IPS-20b (cell line): ENCODE data around the gene SMIM32.

Experiments
- H3K27ac ChIP-seq: one replicate; pipeline ENCODE4 v1.5.1; 2013; ENCODE audit warnings: low read length
- H3K27me3 ChIP-seq: 2 replicates; pipeline ENCODE4 v1.6.1; 2013; ENCODE audit warnings: mild to moderate bottlenecking, low read length, inconsistent platforms; ENCODE audit not compliant: insufficient read depth
- H3K36me3 ChIP-seq: 2 replicates; pipeline ENCODE4 v1.6.1; 2013; ENCODE audit warnings: low read depth, mild to moderate bottlenecking, inconsistent platforms, low read length, moderate library complexity; ENCODE audit not compliant: insufficient read depth
- H3K4me1 ChIP-seq: 2 replicates; pipeline ENCODE4 v1.6.1; 2013; ENCODE audit warnings: mild to moderate bottlenecking, control low read depth, inconsistent platforms, low read length, moderate library complexity; ENCODE audit not compliant: insufficient read depth
- H3K4me3 ChIP-seq: 2 replicates; pipeline ENCODE4 v1.5.1; 2013; ENCODE audit warnings: mild to moderate bottlenecking, low read length, inconsistent platforms
- H3K9ac ChIP-seq: 2 replicates; pipeline ENCODE4 v1.6.1; 2013; ENCODE audit warnings: low read depth, mild to moderate bottlenecking, inconsistent platforms, low read length, moderate library complexity
- H3K9me3 ChIP-seq: 2 replicates; pipeline ENCODE4 v1.6.1; 2013; ENCODE audit warnings: mild to moderate bottlenecking, low read depth, low read length, inconsistent platforms; ENCODE audit not compliant: insufficient read depth

The SMIM32 gene

DNA sequence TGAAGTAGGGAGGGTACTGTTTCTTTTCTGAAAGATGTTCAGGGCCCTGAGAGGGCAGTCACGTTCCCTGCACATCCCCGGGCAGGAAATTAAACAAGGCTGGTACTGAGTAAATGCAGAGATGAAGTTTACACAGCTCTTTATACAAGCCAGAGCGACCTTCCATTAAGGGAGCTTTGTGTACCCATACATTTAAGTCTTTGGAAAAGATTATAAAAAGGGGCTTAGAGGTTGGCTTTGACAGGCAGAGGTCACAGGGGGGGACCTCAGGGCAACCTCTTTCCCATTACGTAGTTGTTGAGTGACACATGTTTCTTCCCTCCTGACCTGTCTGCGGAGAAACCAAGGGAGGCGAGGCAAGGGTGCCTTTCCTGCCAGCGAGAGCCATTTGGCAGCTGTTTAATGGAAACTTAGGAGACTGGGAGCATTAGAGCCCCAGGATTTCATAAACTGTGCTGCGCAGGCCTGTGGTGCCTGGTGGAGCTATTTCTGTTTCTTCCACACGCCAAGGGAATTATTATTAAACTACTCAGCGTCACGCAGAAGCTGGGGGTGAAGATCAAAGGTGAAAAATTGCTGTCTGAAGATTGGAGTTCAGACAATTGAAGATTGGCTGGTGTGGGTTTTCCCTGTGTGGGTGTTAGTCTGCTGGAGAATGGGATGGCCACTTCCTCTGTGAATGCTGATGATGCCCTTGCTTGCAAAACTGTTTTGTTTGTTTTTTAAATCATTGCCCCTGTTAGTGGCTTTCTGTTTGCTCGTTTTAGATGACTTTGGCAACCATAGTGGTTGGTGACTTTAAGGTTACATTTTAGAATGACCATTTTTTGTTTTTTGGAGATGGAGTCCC, 3.2 kb upstream of the SMIM32 start:
- no peaks in the 10 kb centered on the region for H3K9me3 ChIP-seq
- H3K27ac ChIP-seq, result no peak overlapping the region
- H3K27me3 ChIP-seq, result peaks cover 98% of the 10 kb centered on the region
- no peak overlapping the region for H3K4me3 ChIP-seq
- H3K9ac ChIP-seq, result no peak overlapping the region
- no peaks in the 10 kb centered on the region for H3K36me3 ChIP-seq
- peaks cover 7% of the 10 kb centered on the region; the same call in 1 of the 2 replicates for H3K4me1 ChIP-seq

DNA sequence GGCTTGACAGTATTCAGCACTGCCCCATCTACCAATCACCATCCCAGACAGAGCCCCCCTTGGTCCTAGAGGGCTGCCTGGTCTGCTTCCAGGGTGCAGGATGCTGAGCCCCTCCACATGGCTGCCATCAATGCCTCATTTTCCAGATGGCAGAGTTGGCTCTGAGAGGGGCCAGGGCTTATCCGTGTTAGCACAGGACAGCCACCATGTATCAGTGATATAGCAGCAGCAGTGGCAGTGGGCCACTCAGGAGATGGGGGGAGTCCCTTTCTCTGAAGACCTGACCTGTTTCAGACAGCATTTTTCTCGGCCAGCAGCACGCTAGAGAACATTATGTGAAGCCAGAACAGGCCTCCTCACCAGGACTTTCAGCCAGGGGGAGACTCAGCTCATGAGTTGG, 1.6 kb upstream of the SMIM32 start:
- Histone ChIP-seq H3K4me3 (no peak overlapping the region), H3K9ac (no peak overlapping the region), H3K4me1 (peaks cover 7% of the 10 kb centered on the region; the same call in 1 of the 2 replicates), H3K27me3 (peaks cover 98% of the 10 kb centered on the region), H3K27ac (no peak overlapping the region), H3K9me3 (no peaks in the 10 kb centered on the region), H3K36me3 (no peaks in the 10 kb centered on the region)

DNA sequence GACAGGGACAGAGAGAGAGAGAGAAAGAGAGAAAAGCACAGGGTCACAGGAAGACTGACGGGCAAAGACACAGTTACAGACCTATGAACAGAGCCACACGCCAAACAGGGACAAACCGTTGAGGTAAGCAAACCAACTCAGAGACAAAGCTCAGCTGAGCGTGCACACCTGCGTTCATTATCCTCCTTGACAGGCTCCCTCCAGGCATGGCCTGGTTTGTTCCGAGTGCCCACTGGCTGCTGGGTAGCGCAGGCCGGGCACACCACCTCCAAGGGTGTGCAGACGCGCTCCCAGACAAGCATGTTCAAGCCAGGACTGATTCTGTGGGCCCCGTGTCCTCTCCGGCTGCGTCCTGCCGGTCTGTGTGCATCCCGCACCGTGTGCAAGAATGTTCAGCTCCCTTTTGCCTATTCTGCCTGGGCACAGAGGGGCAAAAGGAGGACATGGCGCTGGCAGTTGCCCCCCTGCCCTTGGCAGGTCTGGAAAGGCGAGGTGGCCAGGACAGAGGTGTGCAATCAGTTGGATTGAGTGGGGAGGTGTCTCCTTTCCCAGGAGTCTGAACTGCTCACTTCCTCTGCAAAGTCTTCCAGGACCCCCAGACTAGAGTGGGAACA, 467 bp upstream of the SMIM32 start:
- H3K27ac ChIP-seq, result no peak overlapping the region
- H3K4me3 ChIP-seq, result peak overlapping the region; percentile 71; the same call in 1 of the 2 replicates
- H3K9ac ChIP-seq, result no peak overlapping the region
- H3K4me1 ChIP-seq, result peaks cover 7% of the 10 kb centered on the region; the same call in 1 of the 2 replicates
- peaks cover 98% of the 10 kb centered on the region for H3K27me3 ChIP-seq
- H3K9me3 ChIP-seq, result no peaks in the 10 kb centered on the region
- peaks cover 2% of the 10 kb centered on the region; the same call in 1 of the 2 replicates for H3K36me3 ChIP-seq

DNA sequence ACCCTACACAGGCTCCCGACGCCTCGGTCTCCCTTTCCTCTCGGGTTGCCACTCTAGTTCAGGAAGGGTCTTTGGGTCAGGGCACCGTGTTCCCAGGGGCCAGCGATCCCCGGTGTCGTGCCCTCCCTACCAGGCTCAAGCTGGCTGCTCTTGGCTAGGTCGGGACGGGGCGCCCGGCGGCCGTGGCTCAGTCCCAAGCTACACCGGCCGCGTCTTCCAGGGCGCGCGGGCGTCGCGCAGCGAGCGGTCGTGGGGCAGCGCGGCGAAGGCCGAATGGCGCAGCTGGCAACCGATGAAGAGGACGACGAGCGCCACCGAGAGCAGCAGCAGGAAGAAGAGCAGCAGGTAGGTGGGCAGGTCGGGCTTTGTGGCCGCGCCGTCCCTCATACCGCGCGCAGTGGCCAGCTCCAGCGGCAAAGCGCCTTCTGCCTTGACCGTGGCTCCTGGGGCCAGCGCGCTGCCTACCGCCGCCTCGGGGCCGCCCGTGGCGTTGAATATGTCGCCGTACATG, 892 bp downstream of the SMIM32 start:
- H3K9ac ChIP-seq, result no peak overlapping the region
- H3K4me1 ChIP-seq, result peaks cover 7% of the 10 kb centered on the region; the same call in 1 of the 2 replicates
- peaks cover 5% of the 10 kb centered on the region for H3K36me3 ChIP-seq
- peaks cover 94% of the 10 kb centered on the region for H3K27me3 ChIP-seq
- H3K27ac ChIP-seq, result no peak overlapping the region
- peak overlapping the region; percentile 71 for H3K4me3 ChIP-seq
- H3K9me3 ChIP-seq, result no peaks in the 10 kb centered on the region

DNA sequence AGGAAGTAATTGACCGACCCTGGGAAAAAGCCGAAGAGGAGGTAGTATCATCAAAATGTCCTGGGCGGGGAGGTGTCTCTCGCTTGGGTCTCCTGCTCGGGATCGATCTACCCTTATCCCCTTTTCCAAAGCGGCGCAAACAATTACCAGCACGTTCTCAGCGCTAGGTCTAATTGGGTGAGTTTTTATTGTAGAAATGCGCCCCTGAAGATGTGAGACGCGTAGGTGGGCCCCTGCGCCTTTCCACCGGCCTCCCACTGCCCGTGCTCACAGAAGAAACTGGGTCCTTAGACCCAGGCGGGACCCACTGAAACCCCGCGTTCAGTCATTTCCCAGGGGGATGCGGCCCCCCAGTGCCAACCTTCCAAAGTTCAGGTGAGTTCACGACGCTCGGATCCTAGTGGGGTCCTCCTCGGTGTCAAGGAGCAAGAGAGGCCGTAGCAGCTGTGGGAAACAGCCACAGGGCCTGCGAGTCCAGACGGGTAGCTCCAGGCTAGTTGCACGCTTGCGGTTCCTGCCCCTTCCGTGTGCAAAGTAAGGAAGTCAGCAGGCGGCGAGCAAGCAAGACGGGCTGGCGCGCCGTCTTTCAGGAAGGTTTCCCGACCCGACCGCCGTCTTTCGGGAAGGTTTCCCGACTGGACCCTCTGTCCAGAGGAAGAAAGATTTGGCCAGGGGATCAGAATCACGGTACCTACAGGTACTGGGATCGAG, 1.5 kb downstream of the SMIM32 start:
- Histone ChIP-seq H3K27ac (no peak overlapping the region), H3K36me3 (peaks cover 5% of the 10 kb centered on the region), H3K9ac (no peak overlapping the region), H3K4me3 (peak overlapping the region; percentile 71), H3K9me3 (no peaks in the 10 kb centered on the region), H3K4me1 (peaks cover 7% of the 10 kb centered on the region; the same call in 1 of the 2 replicates), H3K27me3 (peaks cover 90% of the 10 kb centered on the region)

DNA sequence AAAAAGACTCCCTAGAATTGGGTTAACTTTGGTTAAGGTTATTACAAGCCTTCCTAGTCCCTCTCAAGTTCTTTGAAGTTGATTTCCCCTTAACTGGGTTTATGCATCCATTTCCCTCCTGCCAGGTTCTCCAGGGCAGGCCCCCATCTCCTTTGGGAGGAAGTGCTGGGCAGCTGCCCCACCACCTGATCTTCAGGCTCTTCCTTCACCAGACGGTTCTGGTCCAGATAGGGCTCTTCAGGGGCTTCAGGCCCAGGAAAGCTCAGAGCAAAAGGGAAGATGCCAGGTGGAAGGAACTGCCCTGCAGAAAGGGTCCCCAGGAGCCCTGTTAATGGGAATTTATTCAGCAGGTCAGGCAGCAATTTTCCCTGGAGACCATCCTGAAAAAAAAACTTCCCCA, 2.1 kb downstream of the SMIM32 start:
- H3K27ac ChIP-seq, result no peak overlapping the region
- no peak overlapping the region for H3K9ac ChIP-seq
- H3K4me1 ChIP-seq, result peaks cover 7% of the 10 kb centered on the region; the same call in 1 of the 2 replicates
- H3K4me3 ChIP-seq, result no peak overlapping the region
- H3K36me3 ChIP-seq, result peaks cover 5% of the 10 kb centered on the region
- H3K27me3 ChIP-seq, result peaks cover 84% of the 10 kb centered on the region
- no peaks in the 10 kb centered on the region for H3K9me3 ChIP-seq

DNA sequence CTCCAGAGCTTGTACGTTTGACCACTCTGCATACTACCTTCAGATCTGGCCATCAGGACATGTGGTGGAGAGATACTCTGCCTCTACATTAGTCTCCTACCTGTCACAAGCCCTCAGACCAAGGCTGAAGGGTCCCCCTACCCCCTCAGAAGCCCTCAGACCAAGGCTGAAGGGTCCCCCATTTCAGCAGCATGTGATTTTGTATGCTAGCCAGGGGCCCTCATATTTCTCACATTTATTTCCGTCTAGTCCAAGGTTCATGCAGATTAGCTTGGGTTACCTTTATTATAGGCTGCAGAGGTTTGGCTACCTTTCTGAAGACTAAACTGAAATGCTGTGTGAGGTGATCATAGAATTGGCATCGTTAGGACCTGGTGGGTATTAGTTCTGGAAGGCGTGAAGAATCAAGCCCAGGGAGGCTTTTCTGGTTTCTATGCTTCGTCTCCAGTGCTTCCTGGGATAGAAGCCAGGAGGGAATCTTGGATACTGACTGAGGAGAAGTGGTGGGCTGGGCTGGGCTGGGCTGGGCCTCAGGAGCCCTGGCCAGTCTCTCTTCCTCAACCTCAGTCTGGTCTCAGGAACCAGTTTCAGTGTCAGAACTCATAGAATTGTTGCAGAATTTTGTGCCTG, 2.8 kb downstream of the SMIM32 start:
- H3K9ac ChIP-seq, result no peak overlapping the region
- H3K9me3 ChIP-seq, result no peaks in the 10 kb centered on the region
- H3K4me3 ChIP-seq, result no peak overlapping the region
- H3K27ac ChIP-seq, result no peak overlapping the region
- H3K27me3 ChIP-seq, result peaks cover 78% of the 10 kb centered on the region
- H3K4me1 ChIP-seq, result peaks cover 7% of the 10 kb centered on the region; the same call in 1 of the 2 replicates
- H3K36me3 ChIP-seq, result peaks cover 5% of the 10 kb centered on the region

DNA sequence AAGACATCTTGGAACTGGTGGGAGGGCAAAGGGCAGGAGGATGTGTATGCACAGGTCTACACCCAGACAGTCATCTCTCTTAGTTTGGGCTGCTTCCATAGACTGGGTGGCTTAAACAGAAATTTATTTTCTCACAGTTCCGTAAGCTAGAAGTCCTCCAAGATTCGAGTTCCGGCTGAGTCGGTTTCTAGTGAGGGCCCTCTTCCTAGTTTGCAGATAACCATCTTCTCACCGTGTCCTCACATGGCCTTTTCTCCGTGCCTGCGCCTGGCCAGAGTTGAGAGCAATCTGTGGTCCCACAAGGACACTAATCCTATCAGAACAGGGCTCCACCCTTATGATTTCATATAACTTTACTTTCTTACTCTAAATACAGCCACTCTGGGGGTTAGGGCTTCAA, 4.1 kb downstream of the SMIM32 start:
- no peak overlapping the region for H3K27ac ChIP-seq
- no peaks in the 10 kb centered on the region for H3K9me3 ChIP-seq
- peaks cover 7% of the 10 kb centered on the region; the same call in 1 of the 2 replicates for H3K4me1 ChIP-seq
- H3K36me3 ChIP-seq, result peaks cover 5% of the 10 kb centered on the region
- no peak overlapping the region for H3K9ac ChIP-seq
- H3K27me3 ChIP-seq, result peaks cover 64% of the 10 kb centered on the region
- no peak overlapping the region for H3K4me3 ChIP-seq

DNA sequence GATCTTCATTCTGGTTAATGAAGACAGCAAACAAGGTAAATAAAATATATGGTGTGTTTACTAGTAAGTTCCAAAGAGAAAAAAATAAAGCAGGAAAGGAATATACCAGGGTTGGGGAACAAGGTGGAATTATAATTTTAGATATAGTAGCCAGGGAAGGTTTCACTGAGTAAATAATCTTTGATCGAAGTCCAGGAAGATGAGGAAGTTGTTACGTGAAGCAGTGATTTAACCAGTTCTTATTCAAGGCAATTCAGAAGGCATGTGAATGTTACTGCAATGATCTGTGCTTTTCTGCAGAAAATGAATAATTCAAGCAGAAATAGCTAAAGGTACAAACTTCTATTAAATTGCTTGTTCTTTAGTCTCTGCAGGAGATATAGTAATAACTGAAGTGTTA, 6.2 kb downstream of the SMIM32 start:
- Histone ChIP-seq H3K27me3 (peaks cover 43% of the 10 kb centered on the region), H3K27ac (no peak overlapping the region), H3K9me3 (no peaks in the 10 kb centered on the region)

DNA sequence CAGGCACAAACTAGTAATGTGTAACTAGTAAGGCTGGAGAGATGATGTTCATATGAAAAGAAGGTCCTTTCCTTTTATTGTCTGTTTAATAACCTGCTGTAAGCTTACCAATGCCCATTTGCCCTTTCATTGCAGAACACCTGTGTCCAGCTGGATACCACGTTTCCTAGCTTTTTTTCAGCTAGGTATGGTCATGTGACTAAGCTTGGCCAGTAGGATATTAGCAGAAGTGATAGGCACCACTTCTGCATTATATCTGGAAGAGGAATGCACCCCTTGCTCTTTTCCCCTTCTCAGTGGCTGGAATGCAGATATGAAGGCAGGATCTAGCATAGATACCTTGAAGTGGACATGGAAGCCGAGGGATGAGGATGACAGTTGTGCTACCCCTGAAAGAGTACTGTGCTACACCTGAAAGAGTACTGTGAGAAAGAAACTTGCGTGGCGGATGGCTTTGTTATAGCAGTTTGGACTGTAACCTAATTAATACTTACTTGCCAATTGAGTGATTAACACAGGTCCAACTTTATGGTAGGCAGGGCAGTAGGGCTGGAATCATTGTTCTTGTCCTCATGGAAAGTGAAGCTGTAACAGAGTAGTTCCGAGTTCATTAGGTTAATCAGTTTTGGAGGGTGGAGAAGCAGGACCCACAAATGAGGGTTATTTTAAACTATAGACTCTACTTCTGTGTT, 6.8 kb downstream of the SMIM32 start:
- no peaks in the 10 kb centered on the region for H3K9me3 ChIP-seq
- H3K27ac ChIP-seq, result no peak overlapping the region
- peaks cover 5% of the 10 kb centered on the region for H3K36me3 ChIP-seq
- no peak overlapping the region for H3K9ac ChIP-seq
- no peaks in the 10 kb centered on the region for H3K4me1 ChIP-seq
- H3K27me3 ChIP-seq, result peaks cover 37% of the 10 kb centered on the region
- no peak overlapping the region for H3K4me3 ChIP-seq

More for the DNA sequence above, 6.2 kb downstream of the SMIM32 start:
- no peak overlapping the region for H3K9ac ChIP-seq
- peaks cover 2% of the 10 kb centered on the region; the same call in 1 of the 2 replicates for H3K4me1 ChIP-seq
- H3K4me3 ChIP-seq, result no peak overlapping the region
- H3K36me3 ChIP-seq, result peaks cover 5% of the 10 kb centered on the region
